IMR-90 (cell line): ENCODE measurements around the gene TMEM143. TPM values are rescaled to one million over a fixed set of nuclear protein-coding genes. Genes with fewer than 3 reads are reported as not detected.

Experiments used
- ATAC-seq: fragments of 200-7000 bp; cut with Tn5 transposase; 2 replicates; pipeline ENCODE4 v1.9.1; 2020; ENCODE audit warnings: low read depth, mild to moderate bottlenecking, moderate library complexity
- BruUV-seq: library from RNA; stranded (reverse); fragments of 400-500 nt; replicated peaks from 2 replicates; lab custom pipeline; 2021; lab: Mats Ljungman, UMichigan
- CTCF ChIA-PET: fragments of 300-600 bp; formaldehyde crosslinking; extraction: SDS; loops from one replicate; lab custom pipeline; 2021; ENCODE audit warnings: antibody characterized with exemption; lab: Yijun Ruan, JAX
- POLR2A ChIA-PET: fragments of 300-600 bp; sonication (Branson Sonifier 250); formaldehyde crosslinking; loops from one replicate; lab custom pipeline; 2022; ENCODE audit warnings: antibody characterized with exemption; ENCODE audit not compliant: unreplicated experiment; lab: Charles Lee
- DNase-seq: peaks from one replicate; pipeline ENCODE4 v3.0.0; 2013
- H2AFZ ChIP-seq: replicated peaks from 2 replicates; pipeline ENCODE3; 2013; ENCODE audit warnings: low read length, mild to moderate bottlenecking; ENCODE audit not compliant: poor library complexity
- H2AK5ac ChIP-seq: 2 replicates; pipeline ENCODE4 v1.6.1; 2013; ENCODE audit warnings: low read depth, low read length, inconsistent platforms
- H2AK9ac ChIP-seq: replicated peaks from 2 replicates; pipeline ENCODE3; 2013; ENCODE audit warnings: mild to moderate bottlenecking, low read depth, low read length, moderate library complexity; ENCODE audit not compliant: poor library complexity
- H2BK120ac ChIP-seq: 2 replicates; pipeline ENCODE4 v1.6.1; 2013; ENCODE audit warnings: low read depth, low read length, inconsistent platforms
- H2BK15ac ChIP-seq: 3 replicates; pipeline ENCODE4 v1.6.1; 2013; ENCODE audit warnings: low read depth, low read length, inconsistent platforms
- H2BK20ac ChIP-seq: 2 replicates; pipeline ENCODE4 v1.6.1; 2013; ENCODE audit warnings: low read depth, mild to moderate bottlenecking, inconsistent platforms, low read length, moderate library complexity
- H2BK5ac ChIP-seq: 2 replicates; pipeline ENCODE4 v1.6.1; 2013; ENCODE audit warnings: mild to moderate bottlenecking, low read depth, low read length, inconsistent platforms; ENCODE audit not compliant: poor library complexity, severe bottlenecking
- H3K14ac ChIP-seq: replicated peaks from 2 replicates; pipeline ENCODE4 v1.6.1; 2013; ENCODE audit warnings: low read depth, low read length, inconsistent platforms
- H3K18ac ChIP-seq: 2 replicates; pipeline ENCODE4 v1.6.1; 2013; ENCODE audit warnings: low read depth, low read length, control low read depth
- H3K23ac ChIP-seq: 2 replicates; pipeline ENCODE4 v1.6.1; 2013; ENCODE audit warnings: low read depth, low read length, inconsistent platforms
- H3K27ac ChIP-seq: 2 replicates; pipeline ENCODE4 v1.5.1; 2013; ENCODE audit warnings: mild to moderate bottlenecking, control low read depth, low read length; ENCODE audit not compliant: insufficient read depth
- H3K27me3 ChIP-seq: 2 replicates; pipeline ENCODE4 v1.6.1; 2013; ENCODE audit warnings: low read length; ENCODE audit not compliant: control insufficient read depth, insufficient read depth
- H3K36me3 ChIP-seq: 2 replicates; pipeline ENCODE4 v1.6.1; 2013; ENCODE audit warnings: low read length, mixed read lengths; ENCODE audit not compliant: control insufficient read depth, insufficient read depth
- H3K4ac ChIP-seq: 2 replicates; pipeline ENCODE4 v1.6.1; 2013; ENCODE audit warnings: low read depth, low read length, inconsistent platforms
- H3K4me1 ChIP-seq: 2 replicates; pipeline ENCODE4 v1.6.1; 2013; ENCODE audit warnings: low read length, mixed read lengths; ENCODE audit not compliant: control insufficient read depth, insufficient read depth
- H3K4me2 ChIP-seq: 2 replicates; pipeline ENCODE4 v1.6.1; 2013; ENCODE audit warnings: low read depth, mild to moderate bottlenecking, control low read depth, low read length, moderate library complexity
- H3K4me3 ChIP-seq: 2 replicates; pipeline ENCODE4 v1.5.1; 2013; ENCODE audit warnings: low read depth, mild to moderate bottlenecking, control low read depth, low read length, moderate library complexity; ENCODE audit not compliant: insufficient read depth
- H3K56ac ChIP-seq: 2 replicates; pipeline ENCODE4 v1.6.1; 2013; ENCODE audit warnings: low read length, inconsistent platforms; ENCODE audit not compliant: insufficient read depth; ENCODE audit errors: extremely low read depth
- H3K79me1 ChIP-seq, 2 experiments: 2 replicates each; pipeline ENCODE4 v1.6.1; 2013; ENCODE audit warnings: low read length in 2 of 2, inconsistent platforms in 1 of 2, low read depth in 1 of 2
- H3K9ac ChIP-seq: 2 replicates; pipeline ENCODE4 v1.6.1; 2013; ENCODE audit warnings: low read depth, low read length, control low read depth
- H3K9me1 ChIP-seq: 2 replicates; pipeline ENCODE4 v1.6.1; 2013; ENCODE audit warnings: low read length, inconsistent platforms; ENCODE audit not compliant: insufficient read depth
- H3K9me3 ChIP-seq: 2 replicates; pipeline ENCODE4 v1.6.1; 2013; ENCODE audit warnings: low read length; ENCODE audit not compliant: control insufficient read depth, insufficient read depth
- H4K20me1 ChIP-seq: 2 replicates; pipeline ENCODE4 v1.6.1; 2013; ENCODE audit warnings: low read length, inconsistent platforms; ENCODE audit not compliant: insufficient read depth
- H4K5ac ChIP-seq: 2 replicates; pipeline ENCODE4 v1.6.1; 2013; ENCODE audit warnings: mild to moderate bottlenecking, low read depth, low read length, control low read depth
- H4K8ac ChIP-seq, 2 experiments: 2 replicates each; pipeline ENCODE4 v1.6.1; 2013; ENCODE audit warnings: low read depth in 2 of 2, low read length in 2 of 2, control low read depth in 1 of 2, inconsistent platforms in 1 of 2
- H4K91ac ChIP-seq: 2 replicates; pipeline ENCODE4 v1.6.1; 2013; ENCODE audit warnings: low read depth, low read length, inconsistent platforms; ENCODE audit not compliant: insufficient read depth
- CEBPB ChIP-seq: IDR thresholded peaks from 2 replicates; pipeline ENCODE4 v1.6.1; 2012; ENCODE audit warnings: low read depth, low read length, improper control_type of control experiment
- FOS ChIP-seq: fragments of 150-350 bp; IDR thresholded peaks from 2 replicates; pipeline ENCODE4 v1.6.1; 2016; ENCODE audit warnings: low read depth, low read length
- MAZ ChIP-seq: IDR thresholded peaks from 2 replicates; pipeline ENCODE4 v1.6.1; 2012; ENCODE audit warnings: low read depth, mild to moderate bottlenecking, low read length, improper control_type of control experiment, moderate library complexity, borderline replicate concordance
- RCOR1 ChIP-seq: IDR thresholded peaks from 2 replicates; pipeline ENCODE4 v1.6.1; 2012; ENCODE audit warnings: mild to moderate bottlenecking, low read length, improper control_type of control experiment; ENCODE audit not compliant: insufficient replicate concordance
- WGBS, 2 experiments: methylation state at CpG; one replicate each; pipeline versions ENCODE4 v1.1.5 to v1.1.7; 2013; ENCODE audit warnings: missing lambda C conversion rate in 2 of 2; ENCODE audit not compliant: insufficient read length in 1 of 2; ENCODE audit errors: extremely low coverage in 2 of 2; 5-methylcytosine and 5-hydroxymethylcytosine counted together
- dilution Hi-C: fragments of 300-500 bp; cut with HindIII; formaldehyde crosslinking; loops from one replicate; pipeline ENCODE4 v1.14.3; 2018; ENCODE audit warnings: low sequenced_read_pairs; ENCODE audit not compliant: unreplicated experiment
- in situ Hi-C: fragments of 300-500 bp; cut with MboI; formaldehyde crosslinking; loops from 3 replicates; pipeline ENCODE4 v1.14.3; 2019; ENCODE audit warnings: low sequenced_read_pairs, inconsistent platforms, mixed read lengths
- intact Hi-C: fragments of 100-400 bp; cut with micrococcal nuclease; formaldehyde crosslinking; loops from 2 replicates; pipeline ENCODE4 v1.10.0; 2022
- polyA plus RNA-seq, 3 experiments: library from polyadenylated mRNA; depleted of rRNA; stranded (reverse); fragments of >200 nt; gene quantifications; 2 replicates each; pipeline ENCODE4 v1.2.3, GENCODE V29; 2012; ENCODE audit warnings: low replicate concordance in 1 of 3
- total RNA-seq: library from RNA; depleted of rRNA; stranded (reverse); fragments of >200 nt; gene quantifications from 2 replicates; pipeline ENCODE4 v1.2.3, GENCODE V29; 2012

Gene TMEM143
- total and polyA plus RNA-seq, 2 of the 4 experiments (the other 2 are of a cell fraction), result 1.3 to 7.6 TPM

DNA sequence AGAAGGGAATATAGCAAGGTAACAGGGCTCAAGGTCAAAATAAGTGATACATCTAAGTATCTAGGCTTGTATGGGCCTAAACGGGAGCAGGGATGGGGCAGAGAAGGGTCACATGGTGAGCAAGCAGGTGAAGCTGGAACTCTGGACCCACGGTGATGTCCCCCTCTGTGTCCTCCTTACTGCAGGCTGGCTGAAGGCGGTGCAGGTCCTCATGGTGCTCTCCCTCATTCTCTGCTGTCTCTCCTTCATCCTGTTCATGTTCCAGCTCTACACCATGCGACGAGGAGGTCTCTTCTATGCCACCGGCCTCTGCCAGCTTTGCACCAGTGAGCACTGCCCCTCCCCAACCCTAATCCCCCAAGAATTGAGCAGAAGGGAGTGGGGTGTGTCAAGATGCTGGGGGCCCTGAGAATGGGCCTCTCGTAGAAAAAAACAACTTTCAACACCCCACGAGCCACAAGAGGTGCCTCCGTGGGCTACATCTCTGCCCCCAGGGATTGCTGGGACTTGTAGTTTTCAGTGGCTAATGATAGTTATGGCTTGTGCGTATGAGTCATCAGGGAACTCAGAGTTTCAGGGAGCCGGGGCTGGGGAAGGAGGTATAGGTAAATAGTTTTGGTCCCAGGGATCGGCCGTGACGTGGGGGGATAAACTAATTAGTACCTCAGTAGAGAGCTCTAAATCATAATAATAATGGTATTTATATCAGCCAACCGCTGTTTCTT is 34.4 kb downstream of the TMEM143 start:
- H3K23ac ChIP-seq, result no peak overlapping the region; the same call in 1 of the 2 replicates
- H2BK20ac ChIP-seq, result no peak overlapping the region
- no peak overlapping the region for H2BK120ac ChIP-seq
- H4K5ac ChIP-seq, result no peak overlapping the region
- no peaks in the 10 kb centered on the region for H3K27me3 ChIP-seq
- H3K9me3 ChIP-seq, result no peaks in the 10 kb centered on the region
- peak; percentile 59 for DNase-seq
- H4K8ac ChIP-seq, result no peak overlapping the region
- H4K20me1 ChIP-seq, result peaks cover 32% of the 10 kb centered on the region
- H3K79me1 ChIP-seq, result peaks cover 12 to 50% of the 10 kb centered on the region in 2 experiments
- peaks cover 25% of the 10 kb centered on the region for H3K36me3 ChIP-seq
- WGBS, 2 experiments, result 89% methylated on average over 3 of the region's 15 CpGs; no CpG with 5 or more reads in 1 of the 2 experiments
- dilution Hi-C loops (no loop called here), intact Hi-C loops (loop anchor here (10.0 kb wide), 2 partner anchors 65 to 255 kb away; partner anchors contain the start of genes GRIN2D and KDELR1), in situ Hi-C loops (no loop called here)
- no peak overlapping the region for H3K9ac ChIP-seq
- no peak overlapping the region for H2BK5ac ChIP-seq
- no peak overlapping the region for H4K91ac ChIP-seq
- peak overlapping the region; percentile 15; the same call in 1 of the 2 replicates for H2AK5ac ChIP-seq
- H3K4me2 ChIP-seq, result 0 out of 2 replicates have a peak overlapping the region, but pooled peaks have one; percentile 6
- H3K4ac ChIP-seq, result 0 out of 2 replicates have a peak overlapping the region, but pooled peaks have one; percentile 39
- H3K4me3 ChIP-seq, result no peak overlapping the region
- ChIA-PET CTCF (no interaction called here), POLR2A (no interaction called here)
- BruUV-seq, result no TSS peak
- H2BK15ac ChIP-seq, result no peak overlapping the region
- H2AK9ac ChIP-seq, result peak overlapping the region; percentile 5
- H3K18ac ChIP-seq, result no peak overlapping the region
- H2AFZ ChIP-seq, result no peak overlapping the region
- H3K56ac ChIP-seq, result no peak overlapping the region
- H3K27ac ChIP-seq, result peak overlapping the region; percentile 11; the same call in 1 of the 2 replicates
- no peak for ATAC-seq
- H3K14ac ChIP-seq, result no peak overlapping the region
- H3K9me1 ChIP-seq, result peaks cover 17% of the 10 kb centered on the region
- TF ChIP-seq MAZ (0 out of 2 replicates have a peak, but pooled peaks have one; percentile 22), CEBPB (no peak), RCOR1 (no peak), FOS (peak; percentile 87)
- H3K4me1 ChIP-seq, result peaks cover 20% of the 10 kb centered on the region
